Keratinocyte (primary cell): ENCODE data around the gene POLR1G. TPM values are rescaled to one million over a fixed set of nuclear protein-coding genes. Genes with fewer than 3 reads are reported as not detected.

Source experiments
- DNase-seq: peaks from one replicate; pipeline ENCODE4 v3.0.0-alpha.2; 2011; ENCODE audit warnings: low read depth, missing footprints, low spot score
- FAIRE-seq: peaks from 2 replicates; lab custom pipeline; 2011; peaks lifted over from hg19 to GRCh38; lab: Jason Lieb, UNC
- H2AFZ ChIP-seq: 2 replicates; pipeline ENCODE4 v1.6.0; 2012; ENCODE audit warnings: low read length, control low read depth, inconsistent platforms; ENCODE audit not compliant: control insufficient read depth
- H3K27ac ChIP-seq: 2 replicates; pipeline ENCODE4 v1.5.1; 2011; ENCODE audit warnings: low read length; ENCODE audit not compliant: control insufficient read depth, insufficient read depth
- H3K27me3 ChIP-seq: 3 replicates; pipeline ENCODE4 v1.6.0; 2011; ENCODE audit warnings: low read length; ENCODE audit not compliant: control insufficient read depth, insufficient read depth; ENCODE audit errors: extremely low read depth
- H3K36me3 ChIP-seq, 2 experiments: 2 replicates in 1 of 2; 3 replicates in 1 of 2; pipeline ENCODE4 v1.5.1; 2011; ENCODE audit warnings: low read length in 2 of 2, mild to moderate bottlenecking in 1 of 2; ENCODE audit not compliant: control insufficient read depth in 2 of 2, insufficient read depth in 2 of 2; ENCODE audit errors: extremely low read depth in 1 of 2
- H3K4me1 ChIP-seq: 3 replicates; pipeline ENCODE4 v1.5.1; 2011; ENCODE audit warnings: low read length; ENCODE audit not compliant: control insufficient read depth, insufficient read depth; ENCODE audit errors: extremely low read depth
- H3K4me2 ChIP-seq: 3 replicates; pipeline ENCODE4 v1.6.0; 2011; ENCODE audit warnings: low read depth, low read length; ENCODE audit not compliant: control insufficient read depth, insufficient read depth; ENCODE audit errors: extremely low read depth
- H3K4me3 ChIP-seq, 3 experiments: fragments of 200-600 bp in 1 of 3; sonication (generic) in 1 of 3; 2 replicates in 2 of 3; 3 replicates in 1 of 3; pipeline ENCODE4 v1.5.1; 2011 to 2016; ENCODE audit warnings: low read length in 3 of 3, mild to moderate bottlenecking in 3 of 3, control low read depth in 2 of 3, inconsistent platforms in 1 of 3, low read depth in 1 of 3, mixed read lengths in 1 of 3, mixed run types in 1 of 3, moderate library complexity in 1 of 3; ENCODE audit not compliant: control insufficient read depth in 2 of 3, insufficient read depth in 2 of 3; ENCODE audit errors: extremely low read depth in 1 of 3
- H3K79me2 ChIP-seq: 2 replicates; pipeline ENCODE4 v1.6.0; 2012; ENCODE audit warnings: low read length; ENCODE audit not compliant: control insufficient read depth, insufficient read depth
- H3K9ac ChIP-seq: 3 replicates; pipeline ENCODE4 v1.6.0; 2011; ENCODE audit warnings: low read length; ENCODE audit not compliant: control insufficient read depth, insufficient read depth; ENCODE audit errors: extremely low read depth
- H3K9me1 ChIP-seq: 3 replicates; pipeline ENCODE4 v1.6.0; 2011; ENCODE audit warnings: low read length; ENCODE audit not compliant: control insufficient read depth, insufficient read depth; ENCODE audit errors: extremely low read depth
- H3K9me3 ChIP-seq: 2 replicates; pipeline ENCODE4 v1.5.1; 2012; ENCODE audit warnings: low read depth, low read length; ENCODE audit not compliant: control insufficient read depth
- H4K20me1 ChIP-seq: 3 replicates; pipeline ENCODE4 v1.6.0; 2011; ENCODE audit warnings: low read length; ENCODE audit not compliant: control insufficient read depth, insufficient read depth; ENCODE audit errors: extremely low read depth
- EZH2 ChIP-seq: IDR thresholded peaks from one replicate; pipeline ENCODE4 v1.6.1; 2012; ENCODE audit warnings: inconsistent platforms, mild to moderate bottlenecking, low read length, moderate library complexity
- dilution Hi-C: fragments of 300-500 bp; cut with MboI; formaldehyde crosslinking; loops from one replicate; pipeline ENCODE4 v1.7.0; 2020; ENCODE audit warnings: low sequenced_read_pairs; ENCODE audit not compliant: extremely low pct_ligation_motif_present
- polyA plus RNA-seq, 5 experiments: library from polyadenylated mRNA; depleted of rRNA in 3 of 5; stranded (reverse) in 3 of 5; stranded (forward) in 1 of 5; unstranded in 1 of 5; fragments of >200 nt; gene quantifications; 1 replicate in 1 of 5; 2 replicates in 3 of 5; 3 replicates in 1 of 5; pipeline versions ENCODE4 v1.2.1 to v1.2.3, GENCODE V29; 2011 to 2012; ENCODE audit warnings: missing spikeins in 2 of 5, low read depth in 1 of 5, low replicate concordance in 1 of 5
- TF ChIP-seq, protein P1 (sequence below), 3 experiments: IDR thresholded peaks in 1 of 3; conservative IDR thresholded peaks in 1 of 3; optimal IDR thresholded peaks in 1 of 3; 2 replicates in 2 of 3; 3 replicates in 1 of 3; pipeline versions ENCODE3 to v1.5.1; 2011; ENCODE audit warnings: low read length in 3 of 3, mild to moderate bottlenecking in 3 of 3, moderate library complexity in 2 of 3, control low read depth in 1 of 3, inconsistent platforms in 1 of 3; ENCODE audit not compliant: insufficient read depth in 2 of 3; ENCODE audit errors: extremely low read depth in 1 of 3

Gene POLR1G
- polyA plus RNA-seq, 1 donor (not counting 4 experiments of a cell fraction or from before 2014, with no cell fraction given), result 9.8 TPM

DNA sequence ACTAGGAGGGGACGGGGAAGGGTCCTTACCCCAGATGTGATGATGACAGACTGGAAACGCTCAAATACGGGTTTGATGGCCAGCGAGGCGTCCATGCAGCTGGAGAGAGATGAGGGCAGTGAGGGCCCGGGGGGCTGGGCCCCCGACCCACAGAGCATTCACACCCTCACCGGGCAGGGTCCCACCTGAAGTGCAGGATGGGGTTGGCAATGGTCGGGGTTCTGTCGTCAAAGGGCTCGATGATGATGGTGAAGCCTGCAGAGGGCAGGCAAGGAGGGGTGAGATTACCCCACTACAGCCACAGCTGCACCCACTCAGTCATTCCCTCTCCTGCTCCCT lies 49.0 kb upstream of the POLR1G start:
- Histone ChIP-seq H3K36me3 (peaks cover 39 to 42% of the 10 kb centered on the region in 2 experiments), H3K27me3 (no peaks in the 10 kb centered on the region), H3K27ac (no peak overlapping the region), H2AFZ (no peak overlapping the region), H3K9me3 (no peaks in the 10 kb centered on the region), H4K20me1 (no peaks in the 10 kb centered on the region), H3K9ac (no peak overlapping the region), H3K79me2 (no peaks in the 10 kb centered on the region), H3K9me1 (no peaks in the 10 kb centered on the region), H3K4me2 (no peak overlapping the region), H3K4me3 (no peak overlapping the region), H3K4me1 (no peaks in the 10 kb centered on the region)
- FAIRE-seq (no peak), DNase-seq (no peak)
- dilution Hi-C loops, result no loop called here
- TF ChIP-seq, protein P1, sequence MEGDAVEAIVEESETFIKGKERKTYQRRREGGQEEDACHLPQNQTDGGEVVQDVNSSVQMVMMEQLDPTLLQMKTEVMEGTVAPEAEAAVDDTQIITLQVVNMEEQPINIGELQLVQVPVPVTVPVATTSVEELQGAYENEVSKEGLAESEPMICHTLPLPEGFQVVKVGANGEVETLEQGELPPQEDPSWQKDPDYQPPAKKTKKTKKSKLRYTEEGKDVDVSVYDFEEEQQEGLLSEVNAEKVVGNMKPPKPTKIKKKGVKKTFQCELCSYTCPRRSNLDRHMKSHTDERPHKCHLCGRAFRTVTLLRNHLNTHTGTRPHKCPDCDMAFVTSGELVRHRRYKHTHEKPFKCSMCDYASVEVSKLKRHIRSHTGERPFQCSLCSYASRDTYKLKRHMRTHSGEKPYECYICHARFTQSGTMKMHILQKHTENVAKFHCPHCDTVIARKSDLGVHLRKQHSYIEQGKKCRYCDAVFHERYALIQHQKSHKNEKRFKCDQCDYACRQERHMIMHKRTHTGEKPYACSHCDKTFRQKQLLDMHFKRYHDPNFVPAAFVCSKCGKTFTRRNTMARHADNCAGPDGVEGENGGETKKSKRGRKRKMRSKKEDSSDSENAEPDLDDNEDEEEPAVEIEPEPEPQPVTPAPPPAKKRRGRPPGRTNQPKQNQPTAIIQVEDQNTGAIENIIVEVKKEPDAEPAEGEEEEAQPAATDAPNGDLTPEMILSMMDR (optimal IDR thresholded peaks at IDR 0.05 in 1 of 3, IDR thresholded peaks at IDR 0.05 in 1 of 3, conservative IDR thresholded peaks at IDR 0.05 in 1 of 3; ENCODE audit: extremely low read depth in 1 of 3, insufficient read depth in 2 of 3, low read length in 3 of 3), result no peak
- TF ChIP-seq EZH2, result no peak

DNA sequence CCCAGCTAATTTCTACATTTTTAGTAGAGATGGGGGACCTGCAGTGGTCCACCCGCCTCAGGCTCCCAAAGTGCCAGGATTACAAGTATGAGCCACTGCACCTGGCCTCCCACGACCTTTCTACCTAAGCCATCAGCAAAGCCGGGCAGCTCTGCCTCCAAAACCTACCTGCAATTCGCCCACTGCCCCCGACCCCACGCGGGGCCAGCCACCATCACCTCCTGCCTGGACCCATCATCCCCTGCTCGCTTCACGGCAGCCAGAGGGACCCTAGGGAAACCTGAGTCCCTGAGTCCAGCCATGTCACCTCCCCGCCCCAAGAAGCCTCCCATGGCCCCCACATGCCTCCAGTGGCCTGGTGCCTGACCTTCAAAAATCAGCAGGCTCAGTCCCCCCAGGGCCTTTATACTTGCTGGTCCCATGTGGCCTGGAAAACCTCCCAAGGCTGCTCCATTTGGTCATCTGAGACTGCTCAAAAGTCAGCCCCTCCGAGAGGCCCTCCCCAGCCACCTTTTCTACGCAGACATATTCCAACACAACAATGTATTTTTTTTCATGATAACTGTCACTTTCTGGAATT lies 48.1 kb upstream of the POLR1G start:
- Histone ChIP-seq H3K4me3 (no peak overlapping the region), H3K9me3 (no peaks in the 10 kb centered on the region), H3K27ac (no peak overlapping the region), H3K9me1 (no peaks in the 10 kb centered on the region), H3K4me2 (no peak overlapping the region), H4K20me1 (no peaks in the 10 kb centered on the region), H3K36me3 (peaks cover 43 to 44% of the 10 kb centered on the region in 2 experiments), H3K9ac (no peak overlapping the region), H3K4me1 (no peaks in the 10 kb centered on the region), H2AFZ (no peak overlapping the region), H3K27me3 (no peaks in the 10 kb centered on the region), H3K79me2 (no peaks in the 10 kb centered on the region)
- no peak for DNase-seq
- dilution Hi-C loops, result no loop called here
- FAIRE-seq, result no peak
- TF ChIP-seq, protein P1 (optimal IDR thresholded peaks at IDR 0.05 in 1 of 3, IDR thresholded peaks at IDR 0.05 in 1 of 3, conservative IDR thresholded peaks at IDR 0.05 in 1 of 3; ENCODE audit: extremely low read depth in 1 of 3, insufficient read depth in 2 of 3, low read length in 3 of 3), result no peak
- no peak for TF ChIP-seq EZH2
